Cardiac fibroblast (primary cell): ENCODE data around the gene TUBGCP6.

Experiments
- DNase-seq, 2 donors: peaks; one replicate each; pipeline versions ENCODE4 v3.0.0 to v3.0.0-alpha.2; 2010; ENCODE audit warnings: low read depth in 2 of 2
- H3K4me3 ChIP-seq, 2 donors: replicated peaks in 1 of 2; 1 replicate in 1 of 2; 2 replicates in 1 of 2; pipeline ENCODE4 v1.5.1; 2011; ENCODE audit warnings: low read depth in 2 of 2, low read length in 2 of 2, mild to moderate bottlenecking in 2 of 2, moderate library complexity in 1 of 2
- CTCF ChIP-seq: IDR thresholded peaks from one replicate; pipeline ENCODE4 v1.5.1; 2011; ENCODE audit warnings: low read depth, mild to moderate bottlenecking, low read length, inconsistent platforms

TUBGCP6 gene

DNA sequence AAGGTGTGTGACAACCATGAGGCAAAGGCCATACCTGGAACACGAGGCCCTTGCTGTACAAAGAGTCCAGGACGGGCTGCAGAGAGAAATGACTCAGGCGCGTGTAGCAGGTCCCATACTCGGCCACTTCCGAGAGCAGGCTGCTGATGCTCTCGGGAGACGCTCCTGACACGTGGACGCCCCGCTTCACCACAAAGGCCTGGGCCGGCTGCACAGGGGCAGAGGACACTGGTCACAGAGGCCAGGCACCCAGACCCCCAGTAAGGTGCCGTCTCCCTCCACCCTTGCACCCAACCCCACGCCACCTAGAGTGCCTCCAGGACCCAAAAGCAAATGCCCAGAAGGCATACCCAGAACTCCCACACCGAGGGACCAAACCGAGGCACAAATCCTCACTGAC is 15.5 kb downstream of the TUBGCP6 start:
- no peak for DNase-seq
- H3K4me3 ChIP-seq, result no peak overlapping the region
- no peak for TF ChIP-seq CTCF

DNA sequence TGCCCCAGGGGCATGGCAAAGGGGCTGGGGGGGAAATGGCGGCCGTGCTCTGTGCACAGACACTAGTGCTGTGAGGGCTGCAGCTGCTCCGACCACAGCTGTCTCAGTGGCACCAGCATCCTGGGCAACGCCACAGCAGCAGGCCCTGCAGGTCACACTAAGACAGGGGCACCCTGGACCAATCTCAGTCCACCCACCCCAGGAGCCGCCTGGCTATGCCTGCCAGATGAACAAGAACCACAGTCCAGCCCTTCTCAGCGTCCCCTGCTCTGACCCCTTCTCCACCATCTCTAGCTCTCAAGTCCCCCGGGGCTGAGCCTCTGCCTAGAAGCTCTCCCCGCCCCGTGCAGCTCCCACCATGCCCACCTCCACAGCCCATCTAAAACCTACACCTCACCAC is 16.5 kb downstream of the TUBGCP6 start:
- no peak for DNase-seq
- TF ChIP-seq CTCF, result no peak
- no peak overlapping the region for H3K4me3 ChIP-seq

DNA sequence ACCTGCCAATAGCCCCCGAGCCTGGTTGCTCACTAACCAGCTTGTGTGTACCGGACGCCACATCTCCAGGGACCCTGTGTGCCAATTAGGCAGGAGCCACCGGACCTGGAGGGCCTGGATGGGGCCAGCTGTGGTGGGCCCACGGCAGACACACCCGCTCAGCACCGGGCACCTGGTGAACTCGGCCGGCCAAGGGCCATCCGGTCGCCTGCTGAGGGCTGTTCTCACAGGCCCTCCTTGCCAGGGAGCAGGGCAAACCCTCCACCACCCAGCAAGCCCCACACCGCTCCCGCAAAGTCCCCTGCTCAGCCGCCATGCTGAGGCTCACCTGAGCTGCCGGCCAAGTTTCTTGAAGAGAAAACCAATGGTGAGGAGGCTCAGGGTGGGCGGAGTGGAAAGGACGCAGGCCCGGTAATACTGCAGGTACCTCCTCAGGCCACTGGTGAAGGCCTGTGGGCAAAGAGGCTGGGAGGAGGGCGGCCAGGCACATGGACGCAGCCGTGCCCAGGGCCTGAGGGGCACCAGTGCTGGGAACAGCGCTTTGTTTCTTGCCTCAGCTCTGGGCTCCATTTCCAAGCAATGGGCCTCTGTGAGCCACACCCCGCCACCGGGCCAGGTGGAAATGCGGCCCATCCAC is 17.1 kb downstream of the TUBGCP6 start:
- no peak overlapping the region for H3K4me3 ChIP-seq
- no peak for TF ChIP-seq CTCF
- DNase-seq, result no peak

- H3K4me3 ChIP-seq, result no peak overlapping the region
- no peak for DNase-seq
- TF ChIP-seq CTCF, result no peak
Measured at GRCh38 chr22:50226875-50227165, 18.0 kb downstream of the TUBGCP6 start.

- H3K4me3 ChIP-seq, result no peak overlapping the region
- no peak for DNase-seq
- TF ChIP-seq CTCF, result no peak
Measured at GRCh38 chr22:50226063-50226874, 18.6 kb downstream of the TUBGCP6 start.

GRCh38 chr22:50225200-50225969 is 19.4 kb downstream of the TUBGCP6 start:
- TF ChIP-seq CTCF, result no peak
- no peak overlapping the region for H3K4me3 ChIP-seq
- no peak for DNase-seq
